Transverse colon (tissue), 3 donors: ENCODE results near the gene NCOA1.

Experiments
- EP300 ChIP-seq: sonication (generic); formaldehyde crosslinking; IDR thresholded peaks from one replicate; pipeline ENCODE4 v1.6.1; 2017; ENCODE audit warnings: antibody characterized with exemption, low read depth
- POLR2A ChIP-seq: fragments of 450-650 bp; IDR thresholded peaks from one replicate; pipeline ENCODE4 v1.6.1; 2016; ENCODE audit warnings: antibody characterized with exemption, mild to moderate bottlenecking, moderate library complexity
- TF ChIP-seq, protein P1 (sequence below), 5 experiments: fragments of 200-600 bp in 3 of 5; fragments of 450-650 bp in 2 of 5; sonication (generic) in 3 of 5; IDR thresholded peaks; 1 replicate in 2 of 5; 2 replicates in 3 of 5; pipeline ENCODE4 v1.5.1; 2016 to 2017; ENCODE audit warnings: antibody characterized with exemption in 5 of 5, inconsistent platforms in 3 of 5, mild to moderate bottlenecking in 2 of 5, moderate library complexity in 1 of 5

DNA sequence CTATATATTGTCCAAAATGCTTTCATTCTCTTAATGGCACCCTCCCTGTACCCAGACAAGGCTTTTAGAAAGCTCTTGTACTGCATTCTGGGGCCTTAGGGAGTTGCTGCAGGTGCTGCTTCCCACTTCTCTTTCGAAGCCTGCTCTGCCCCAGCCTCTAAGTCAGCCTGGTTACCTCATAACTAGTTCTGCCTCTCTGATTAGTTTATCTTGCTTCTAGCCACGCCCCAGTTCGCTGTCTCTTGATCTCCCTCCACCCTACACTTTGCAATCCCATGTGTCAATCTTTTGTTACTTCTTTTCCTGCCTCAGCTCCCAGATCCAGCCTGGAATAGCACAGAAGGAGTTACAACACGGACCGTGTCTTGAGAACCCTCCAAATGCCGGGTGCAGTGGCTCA, 13.8 kb upstream of the NCOA1 start:
- TF ChIP-seq, protein P1, sequence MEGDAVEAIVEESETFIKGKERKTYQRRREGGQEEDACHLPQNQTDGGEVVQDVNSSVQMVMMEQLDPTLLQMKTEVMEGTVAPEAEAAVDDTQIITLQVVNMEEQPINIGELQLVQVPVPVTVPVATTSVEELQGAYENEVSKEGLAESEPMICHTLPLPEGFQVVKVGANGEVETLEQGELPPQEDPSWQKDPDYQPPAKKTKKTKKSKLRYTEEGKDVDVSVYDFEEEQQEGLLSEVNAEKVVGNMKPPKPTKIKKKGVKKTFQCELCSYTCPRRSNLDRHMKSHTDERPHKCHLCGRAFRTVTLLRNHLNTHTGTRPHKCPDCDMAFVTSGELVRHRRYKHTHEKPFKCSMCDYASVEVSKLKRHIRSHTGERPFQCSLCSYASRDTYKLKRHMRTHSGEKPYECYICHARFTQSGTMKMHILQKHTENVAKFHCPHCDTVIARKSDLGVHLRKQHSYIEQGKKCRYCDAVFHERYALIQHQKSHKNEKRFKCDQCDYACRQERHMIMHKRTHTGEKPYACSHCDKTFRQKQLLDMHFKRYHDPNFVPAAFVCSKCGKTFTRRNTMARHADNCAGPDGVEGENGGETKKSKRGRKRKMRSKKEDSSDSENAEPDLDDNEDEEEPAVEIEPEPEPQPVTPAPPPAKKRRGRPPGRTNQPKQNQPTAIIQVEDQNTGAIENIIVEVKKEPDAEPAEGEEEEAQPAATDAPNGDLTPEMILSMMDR (IDR thresholded peaks at IDR 0.05) = no peak
- no peak for TF ChIP-seq POLR2A
- TF ChIP-seq EP300 = no peak
